GM19397 (cell line): ENCODE data around the gene THAP3.
A peak's percentile ranks its signal among the peaks of the same experiment; 100 is the strongest.
"Not testable (repeated sequence)": the region's sequence is repeated elsewhere in the genome, so short reads cannot be mapped to it uniquely, and the experiment has no call there.

Source experiments
- ATAC-seq: cut with Tn5 transposase; IDR thresholded peaks from one replicate; pipeline ENCODE4 v1.9.1; 2021; ENCODE audit warnings: mild to moderate bottlenecking, moderate library complexity; ENCODE audit not compliant: unreplicated experiment

Gene THAP3

DNA sequence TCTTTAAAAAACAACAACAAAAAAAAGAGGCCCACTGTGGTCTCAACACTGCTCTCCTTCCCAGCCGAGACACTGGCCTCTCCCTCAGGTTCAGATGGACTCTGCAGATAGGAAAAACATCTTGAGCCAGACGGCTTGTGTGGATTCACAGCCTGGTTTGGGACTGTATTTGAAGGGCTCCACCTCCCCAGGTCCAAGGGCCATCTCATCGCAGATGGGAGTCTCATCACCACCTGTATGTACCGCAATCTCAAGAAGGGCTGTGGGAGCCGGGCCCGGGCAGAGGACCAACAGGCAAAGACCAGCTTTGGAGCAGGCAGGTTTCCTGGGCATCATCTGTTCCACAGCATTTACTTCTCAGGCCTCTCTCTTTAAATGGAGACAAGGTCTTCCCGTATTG, 34.6 kb upstream of the THAP3 start:
- ATAC-seq: no peak

DNA sequence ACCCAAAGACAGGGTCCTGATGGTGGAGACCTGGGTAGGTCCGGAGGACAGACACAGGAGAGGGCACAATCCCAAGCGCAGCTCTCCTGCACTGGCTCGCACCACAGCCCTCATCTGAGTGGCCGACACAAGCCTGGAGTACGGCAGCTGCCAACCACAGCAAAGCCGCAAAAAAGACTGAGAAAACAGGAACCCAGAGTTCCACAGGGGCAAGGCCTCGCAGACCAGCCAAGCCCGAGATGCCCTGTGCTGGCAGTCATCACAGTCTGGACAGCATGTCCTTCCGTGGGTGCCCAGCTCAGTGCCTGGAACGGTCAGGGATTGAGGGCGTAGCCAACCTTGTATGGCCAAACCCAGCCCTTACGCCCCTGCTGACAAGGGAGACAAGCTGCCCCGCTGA, 33.4 kb upstream of the THAP3 start:
- ATAC-seq: no peak

- no peak for ATAC-seq
Observed at GRCh38 chr1:6591644-6592043, 33.0 kb upstream of the THAP3 start.

DNA sequence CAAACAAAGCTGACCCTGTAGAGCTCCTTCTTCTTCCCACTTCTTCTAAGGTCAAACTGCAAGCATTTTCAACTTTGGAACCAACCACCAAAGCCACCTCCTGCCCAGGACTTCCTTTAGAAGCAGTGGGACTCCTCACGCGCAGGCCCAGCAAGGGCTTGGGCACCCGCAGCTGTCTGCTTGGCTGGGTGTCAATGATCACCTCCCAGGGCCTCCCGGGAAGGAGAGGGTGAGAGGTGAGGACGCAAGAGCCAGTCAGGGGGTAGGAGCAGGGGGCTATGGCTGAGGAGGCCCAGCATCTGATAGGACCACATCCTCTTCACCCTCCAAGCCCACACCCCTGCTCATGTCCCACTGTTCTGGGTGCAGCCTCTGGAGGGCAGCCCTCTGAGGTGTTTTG, 32.2 kb upstream of the THAP3 start:
- no peak for ATAC-seq

- no peak for ATAC-seq
Observed at GRCh38 chr1:6592865-6593593, 31.6 kb upstream of the THAP3 start.

DNA sequence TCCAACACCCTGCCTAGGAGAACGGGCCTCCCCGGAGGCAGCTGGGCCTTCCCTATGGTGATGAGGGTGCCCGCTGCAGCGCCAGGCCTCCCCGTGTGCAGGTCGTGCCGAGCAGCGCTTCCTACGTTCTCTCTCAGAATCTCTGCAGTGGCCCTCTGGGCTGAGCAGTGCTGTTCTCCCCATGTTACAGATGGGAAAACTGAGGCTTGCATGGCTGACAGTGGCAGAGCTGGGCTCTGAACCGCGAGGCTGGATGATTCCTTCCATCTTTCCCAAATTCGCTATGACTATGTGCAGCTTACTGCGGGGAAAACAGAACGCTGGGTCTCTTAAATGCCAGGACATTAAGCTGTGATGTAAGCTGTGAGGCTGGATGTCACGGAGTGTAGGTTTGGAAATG, 30.9 kb upstream of the THAP3 start:
- ATAC-seq: no peak

- no peak for ATAC-seq
Observed at GRCh38 chr1:6594977-6595740, 29.5 kb upstream of the THAP3 start.

- ATAC-seq: no peak
Observed at GRCh38 chr1:6596351-6596750, 28.3 kb upstream of the THAP3 start.

- ATAC-seq: no peak
Observed at GRCh38 chr1:6596886-6597776, 27.5 kb upstream of the THAP3 start.

DNA sequence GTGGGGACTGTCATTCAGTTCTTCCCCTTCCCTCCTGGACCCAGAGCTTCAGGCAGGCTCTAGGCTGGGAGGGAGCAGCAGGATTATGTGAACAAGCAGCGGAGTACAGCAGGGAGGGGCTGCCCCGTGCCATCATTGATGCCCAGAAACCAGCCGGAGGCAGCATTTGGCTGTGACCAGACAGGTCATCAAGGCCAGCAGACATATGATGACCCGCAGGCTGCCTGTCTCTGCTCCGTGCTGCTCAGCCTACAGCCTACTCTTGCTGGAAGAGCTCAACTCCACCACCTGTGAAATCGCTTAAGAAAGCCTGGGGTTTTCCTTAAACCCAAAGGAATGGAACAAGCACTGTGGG, 26.9 kb upstream of the THAP3 start:
- ATAC-seq: no peak

- ATAC-seq: no peak
Observed at GRCh38 chr1:6599141-6599975, 25.3 kb upstream of the THAP3 start.

DNA sequence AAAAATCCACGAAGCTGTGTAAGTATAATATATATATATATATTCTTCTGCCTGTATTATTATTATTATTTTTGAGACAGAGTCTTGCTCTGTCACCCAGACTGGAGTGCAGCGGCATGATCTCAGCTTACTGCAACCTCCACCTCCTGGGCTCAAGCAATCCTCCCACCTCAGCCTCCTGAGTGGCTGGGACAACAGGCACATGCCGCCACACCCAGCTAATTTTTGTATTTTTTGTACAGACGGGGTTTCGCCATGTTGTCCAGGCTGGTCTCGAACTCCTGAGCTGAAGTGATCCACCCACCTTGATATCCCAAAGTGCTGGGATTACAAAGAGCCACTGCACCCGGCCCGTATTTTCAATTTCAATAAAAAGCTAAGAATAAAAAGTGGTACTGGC, 24.7 kb upstream of the THAP3 start:
- not testable (repeated sequence) for ATAC-seq

- ATAC-seq: no peak
Observed at GRCh38 chr1:6600410-6601048, 24.1 kb upstream of the THAP3 start.

- no peak for ATAC-seq
Observed at GRCh38 chr1:6601049-6601922, 23.4 kb upstream of the THAP3 start.

DNA sequence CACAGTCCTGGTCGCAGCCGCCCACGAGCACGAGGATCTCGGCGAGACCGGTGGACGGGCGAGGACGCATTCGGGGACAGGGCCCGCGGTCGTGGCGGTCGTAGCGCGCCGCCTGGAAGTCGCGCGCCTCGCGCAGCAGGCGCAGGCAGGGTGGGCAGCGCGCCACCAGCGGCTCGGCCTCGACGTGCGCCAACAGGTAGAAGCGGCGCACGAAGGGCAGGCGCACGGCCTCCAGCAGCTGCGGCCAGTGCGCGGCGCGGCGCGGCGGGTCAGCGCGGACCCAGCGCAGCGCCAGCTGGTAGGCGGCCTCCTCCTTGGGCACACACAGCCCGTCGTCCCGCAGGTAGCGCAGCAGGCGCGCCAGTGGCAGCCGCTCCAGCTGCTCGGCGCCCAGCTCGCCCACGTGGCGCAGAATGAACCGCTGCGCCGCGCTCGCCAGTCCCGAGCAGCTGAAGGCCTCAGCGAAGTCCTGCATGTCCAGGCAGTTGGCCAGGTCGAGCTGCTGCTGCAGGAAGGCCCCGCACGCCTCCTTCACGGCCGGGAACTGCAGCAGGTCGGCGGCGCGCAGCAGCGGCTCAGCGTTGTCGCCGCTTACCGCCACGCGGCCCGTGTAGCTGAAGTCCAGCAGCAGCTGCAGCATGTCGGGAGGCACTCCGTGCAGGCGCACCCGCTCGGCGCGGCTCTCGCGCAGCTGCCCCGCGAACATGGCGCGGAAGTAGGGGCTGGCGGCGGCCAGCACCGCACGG, 22.6 kb upstream of the THAP3 start:
- ATAC-seq: peak; percentile 12

GRCh38 chr1:6602669-6603237, 21.9 kb upstream of the THAP3 start, which contains the start of gene KLHL21:
Gene KLHL21 (minus strand): TSS chr1:6602869. CDS start chr1:6602817, 52 bp downstream.
- peak; percentile 51 for ATAC-seq

DNA sequence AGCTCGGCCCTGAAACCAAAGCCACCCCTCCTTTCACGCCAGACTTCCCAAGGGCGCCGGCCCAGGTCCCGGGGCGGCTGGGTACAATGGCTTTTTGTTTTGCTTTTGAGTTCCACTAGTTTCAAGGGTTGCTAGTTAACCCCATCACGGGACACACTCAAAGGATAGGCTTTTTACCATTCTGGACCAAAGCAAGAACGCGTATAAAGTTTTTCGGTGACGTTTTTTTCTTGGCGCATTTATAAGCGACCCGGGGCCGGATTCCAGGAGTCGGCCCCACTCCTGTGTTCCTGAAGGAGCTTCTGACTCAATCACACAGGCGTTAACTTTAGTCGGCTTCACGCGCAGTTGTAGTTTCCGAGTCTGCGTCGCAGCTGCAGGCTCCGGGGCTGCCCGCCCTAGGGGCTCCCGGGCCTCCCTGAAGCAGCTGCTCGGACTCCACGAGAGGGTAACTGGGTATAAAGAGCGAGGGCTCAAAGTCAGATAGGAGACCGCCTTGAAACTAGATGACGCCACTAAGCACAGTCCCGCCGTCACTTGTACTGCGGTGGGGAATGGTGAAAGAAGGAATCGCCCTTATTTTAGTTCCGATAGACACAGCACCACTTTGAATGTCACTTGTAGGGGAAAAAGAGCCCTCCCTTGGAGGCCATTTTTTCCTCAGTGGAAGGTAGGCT, 21.3 kb upstream of the THAP3 start:
- ATAC-seq: peak; percentile 28
